SK-N-SH (cell line): Measurements from ENCODE around the gene TAOK3. TPM values are rescaled to one million over a fixed set of nuclear protein-coding genes. Genes with fewer than 3 reads are reported as not detected.

ENCODE experiments used
- CTCF ChIA-PET: fragments of 300-600, 350-600 bp; formaldehyde crosslinking; extraction: SDS; loops from one replicate; lab custom pipeline; 2021; lab: Yijun Ruan, JAX
- POLR2A ChIA-PET: fragments of 350-600 bp; sonication (Branson Sonifier 250); formaldehyde crosslinking; extraction: SDS; loops from one replicate; lab custom pipeline; 2020; ENCODE audit warnings: antibody characterized with exemption, inconsistent platforms; lab: Yijun Ruan, JAX
- DNase-seq: peaks from one replicate; pipeline ENCODE4 v3.0.0; 2012
- H2AFZ ChIP-seq: fragments of 200-600 bp; sonication (generic); 2 replicates; pipeline ENCODE4 v1.8.1; 2016; ENCODE audit warnings: antibody characterized with exemption, mild to moderate bottlenecking, low read depth
- H3F3A ChIP-seq: fragments of 200-600 bp; sonication (generic); replicated peaks from 2 replicates; pipeline ENCODE3; 2016; ENCODE audit warnings: antibody characterized with exemption, mild to moderate bottlenecking; ENCODE audit not compliant: insufficient read depth
- H3K27ac ChIP-seq, 2 experiments: fragments of 200-500 bp in 1 of 2; fragments of 200-600 bp in 1 of 2; sonication (Bioruptor generic) in 1 of 2; sonication (generic), shearing (Covaris generic) in 1 of 2; 2 replicates each; pipeline versions ENCODE4 v1.5.1 to v1.6.1; 2014 to 2016; ENCODE audit warnings: low read depth in 2 of 2, inconsistent platforms in 1 of 2, low read length in 1 of 2, mild to moderate bottlenecking in 1 of 2, mixed read lengths in 1 of 2
- H3K27me3 ChIP-seq: fragments of 200-600 bp; sonication (generic), shearing (Covaris generic); 2 replicates; pipeline ENCODE4 v1.6.1; 2016; ENCODE audit warnings: mixed run types; ENCODE audit not compliant: insufficient read depth
- H3K36me3 ChIP-seq, 2 experiments: fragments of 200-500 bp in 1 of 2; fragments of 200-600 bp in 1 of 2; sonication (Bioruptor generic) in 1 of 2; sonication (generic) in 1 of 2; replicated peaks in 1 of 2; 2 replicates each; pipeline versions ENCODE3 to v1.5.1; 2014 to 2016; ENCODE audit warnings: low read length in 1 of 2, mild to moderate bottlenecking in 1 of 2; ENCODE audit not compliant: insufficient read depth in 2 of 2, control insufficient read depth in 1 of 2
- H3K4me1 ChIP-seq, 2 experiments: fragments of 200-500 bp in 1 of 2; fragments of 200-600 bp in 1 of 2; sonication (Bioruptor generic) in 1 of 2; sonication (generic), shearing (Covaris generic) in 1 of 2; 2 replicates each; pipeline versions ENCODE4 v1.5.1 to v1.6.1; 2014 to 2016; ENCODE audit warnings: low read depth in 1 of 2, low read length in 1 of 2, mixed run types in 1 of 2; ENCODE audit not compliant: insufficient read depth in 2 of 2, control insufficient read depth in 1 of 2
- H3K4me2 ChIP-seq: fragments of 200-600 bp; sonication (generic), shearing (Covaris generic); 2 replicates; pipeline ENCODE4 v1.6.1; 2017; ENCODE audit warnings: mixed run types
- H3K4me3 ChIP-seq, 2 experiments: fragments of 200-500 bp in 1 of 2; fragments of 200-600 bp in 1 of 2; sonication (Bioruptor generic) in 1 of 2; sonication (generic), shearing (Covaris generic) in 1 of 2; 2 replicates each; pipeline versions ENCODE4 v1.5.1 to v1.8.1; 2014 to 2016; ENCODE audit warnings: low read depth in 2 of 2, inconsistent platforms in 1 of 2, low read length in 1 of 2, mild to moderate bottlenecking in 1 of 2, mixed read lengths in 1 of 2, moderate library complexity in 1 of 2
- H3K79me2 ChIP-seq: fragments of 200-600 bp; sonication (generic); 2 replicates; pipeline ENCODE4 v1.8.1; 2017; ENCODE audit warnings: mild to moderate bottlenecking; ENCODE audit not compliant: insufficient read depth
- H3K9ac ChIP-seq: fragments of 200-600 bp; sonication (generic); 2 replicates; pipeline ENCODE4 v1.6.1; 2017; ENCODE audit warnings: mixed run types
- H3K9me2 ChIP-seq: fragments of 200-600 bp; sonication (generic); 2 replicates; pipeline ENCODE4 v1.6.1; 2017; ENCODE audit warnings: mixed run types
- H3K9me3 ChIP-seq: fragments of 200-600 bp; sonication (generic); 2 replicates; pipeline ENCODE4 v1.6.1; 2017; ENCODE audit warnings: mixed run types, mild to moderate bottlenecking, moderate library complexity
- H4K20me1 ChIP-seq: fragments of 200-600 bp; sonication (generic); 2 replicates; pipeline ENCODE4 v1.6.1; 2017; ENCODE audit warnings: mild to moderate bottlenecking, mixed run types; ENCODE audit not compliant: insufficient read depth
- CHD2 ChIP-seq: fragments of 150-350 bp; IDR thresholded peaks from 2 replicates; pipeline ENCODE4 v1.6.1; 2018; ENCODE audit warnings: low read length; ENCODE audit not compliant: partially characterized antibody
- CTCF ChIP-seq: fragments of 200-600 bp; sonication (generic); IDR thresholded peaks from 2 replicates; pipeline ENCODE4 v1.6.1; 2017; ENCODE audit warnings: antibody characterized with exemption, mild to moderate bottlenecking, moderate library complexity
- EP300 ChIP-seq, 2 experiments: IDR thresholded peaks; 2 replicates each; pipeline versions ENCODE4 v1.4.0 to v1.6.1; 2012; ENCODE audit warnings: borderline replicate concordance in 1 of 2, low read depth in 1 of 2, low read length in 1 of 2
- EZH2phosphoT487 ChIP-seq: fragments of 200-600 bp; sonication (generic); IDR thresholded peaks from 2 replicates; pipeline ENCODE4 v1.6.1; 2017; ENCODE audit warnings: low read depth, mixed run types, mild to moderate bottlenecking, antibody characterized with exemption, moderate library complexity, borderline replicate concordance
- FOSL2 ChIP-seq: IDR thresholded peaks from 2 replicates; pipeline ENCODE4 v1.4.0; 2012; ENCODE audit warnings: low read depth, mild to moderate bottlenecking, moderate library complexity, borderline replicate concordance
- FOXM1 ChIP-seq: IDR thresholded peaks from 2 replicates; pipeline ENCODE4 v1.4.0; 2012; ENCODE audit warnings: low read depth, mild to moderate bottlenecking
- GATA2 ChIP-seq: sonication (generic); formaldehyde crosslinking; IDR thresholded peaks from 2 replicates; pipeline ENCODE4 v1.5.0; 2020; ENCODE audit warnings: mild to moderate bottlenecking, missing genetic modification reagents
- IRF3 ChIP-seq: fragments of 150-350 bp; IDR thresholded peaks from 2 replicates; pipeline ENCODE4 v1.6.1; 2016; ENCODE audit warnings: mild to moderate bottlenecking, low read depth, low read length
- JUND ChIP-seq: IDR thresholded peaks from 2 replicates; pipeline ENCODE4 v1.4.0; 2012
- MXI1 ChIP-seq: IDR thresholded peaks from 2 replicates; pipeline ENCODE4 v1.6.1; 2012; ENCODE audit warnings: mild to moderate bottlenecking, low read depth, low read length, improper control_type of control experiment
- NFIC ChIP-seq: IDR thresholded peaks from 2 replicates; pipeline ENCODE4 v1.4.0; 2012; ENCODE audit warnings: borderline replicate concordance
- NRF1 ChIP-seq: IDR thresholded peaks from 2 replicates; pipeline ENCODE4 v1.6.1; 2012; ENCODE audit warnings: low read depth, mild to moderate bottlenecking, low read length
- RAD21 ChIP-seq: IDR thresholded peaks from 2 replicates; pipeline ENCODE4 v1.6.1; 2012; ENCODE audit warnings: mild to moderate bottlenecking, low read length
- RFX5 ChIP-seq: IDR thresholded peaks from 2 replicates; pipeline ENCODE4 v1.6.1; 2012; ENCODE audit warnings: mild to moderate bottlenecking, improper control_type of control experiment, low read length
- SIN3A ChIP-seq: IDR thresholded peaks from 2 replicates; pipeline ENCODE4 v1.6.1; 2012; ENCODE audit warnings: low read depth, mild to moderate bottlenecking, low read length, moderate library complexity, borderline replicate concordance
- TEAD4 ChIP-seq: IDR thresholded peaks from 2 replicates; pipeline ENCODE4 v1.4.0; 2012; ENCODE audit warnings: mild to moderate bottlenecking, borderline replicate concordance; ENCODE audit not compliant: insufficient read depth
- WGBS: methylation state at CpG from one replicate; pipeline ENCODE4 v1.1.6; 2017; ENCODE audit warnings: low lambda C conversion rate; 5-methylcytosine and 5-hydroxymethylcytosine counted together
- polyA plus RNA-seq, 3 experiments: library from polyadenylated mRNA; depleted of rRNA; stranded (reverse); fragments of >200 nt; gene quantifications; 2 replicates each; pipeline ENCODE4 v1.2.3, GENCODE V29; 2012
- TF ChIP-seq, protein P1 (sequence below): IDR thresholded peaks from 2 replicates; pipeline ENCODE4 v1.4.0; 2012; ENCODE audit warnings: low read depth, borderline replicate concordance

Gene TAOK3
- polyA plus RNA-seq, 1 of the 3 experiments (the other 2 are of a cell fraction) = 18.1 TPM

GRCh38 chr12:118373616-118374015, 909 bp upstream of the TAOK3 start:
- peak overlapping the region; percentile 72 to 74 for H3K4me3 ChIP-seq
- TF ChIP-seq IRF3 (no peak), RAD21 (no peak), FOSL2 (no peak), NFIC (no peak), JUND (no peak), SIN3A (no peak), CHD2 (no peak), FOXM1 (no peak), GATA2 (CRISPR knock-in tag) (no peak)
- TF ChIP-seq, all 33 proteins: peak for 0
- Histone ChIP-seq H3K79me2 (peaks cover 63% of the 10 kb centered on the region), H3K27ac (peak overlapping the region in 1 of 2 experiments; percentile 54; a peak in 3 of 4 replicates), H3K9me3 (no peaks in the 10 kb centered on the region), H3K4me2 (peak overlapping the region; percentile 75), H3K36me3 (peaks cover 0 to 3% of the 10 kb centered on the region in 2 experiments), H3K27me3 (no peaks in the 10 kb centered on the region), H3K4me1 (peaks cover 9 to 22% of the 10 kb centered on the region in 2 experiments; a peak in 3 of 4 replicates), H3F3A (peaks cover 8% of the 10 kb centered on the region), H2AFZ (0 out of 2 replicates have a peak overlapping the region, but pooled peaks have one; percentile 47), H3K9me2 (no peaks in the 10 kb centered on the region), H4K20me1 (peaks cover 8% of the 10 kb centered on the region), H3K9ac (peak overlapping the region; percentile 74)
- CTCF ChIA-PET = interaction anchor here (0.9 to 7.8 kb wide), 5 partner anchors 190 to 310 kb away, joined by 3 to 267 read pairs (median 3); no protein-coding TSS in a partner anchor
- POLR2A ChIA-PET = no interaction called here
- 73% methylated on average over 5 of the region's 5 CpGs for WGBS
- DNase-seq = no peak

DNA sequence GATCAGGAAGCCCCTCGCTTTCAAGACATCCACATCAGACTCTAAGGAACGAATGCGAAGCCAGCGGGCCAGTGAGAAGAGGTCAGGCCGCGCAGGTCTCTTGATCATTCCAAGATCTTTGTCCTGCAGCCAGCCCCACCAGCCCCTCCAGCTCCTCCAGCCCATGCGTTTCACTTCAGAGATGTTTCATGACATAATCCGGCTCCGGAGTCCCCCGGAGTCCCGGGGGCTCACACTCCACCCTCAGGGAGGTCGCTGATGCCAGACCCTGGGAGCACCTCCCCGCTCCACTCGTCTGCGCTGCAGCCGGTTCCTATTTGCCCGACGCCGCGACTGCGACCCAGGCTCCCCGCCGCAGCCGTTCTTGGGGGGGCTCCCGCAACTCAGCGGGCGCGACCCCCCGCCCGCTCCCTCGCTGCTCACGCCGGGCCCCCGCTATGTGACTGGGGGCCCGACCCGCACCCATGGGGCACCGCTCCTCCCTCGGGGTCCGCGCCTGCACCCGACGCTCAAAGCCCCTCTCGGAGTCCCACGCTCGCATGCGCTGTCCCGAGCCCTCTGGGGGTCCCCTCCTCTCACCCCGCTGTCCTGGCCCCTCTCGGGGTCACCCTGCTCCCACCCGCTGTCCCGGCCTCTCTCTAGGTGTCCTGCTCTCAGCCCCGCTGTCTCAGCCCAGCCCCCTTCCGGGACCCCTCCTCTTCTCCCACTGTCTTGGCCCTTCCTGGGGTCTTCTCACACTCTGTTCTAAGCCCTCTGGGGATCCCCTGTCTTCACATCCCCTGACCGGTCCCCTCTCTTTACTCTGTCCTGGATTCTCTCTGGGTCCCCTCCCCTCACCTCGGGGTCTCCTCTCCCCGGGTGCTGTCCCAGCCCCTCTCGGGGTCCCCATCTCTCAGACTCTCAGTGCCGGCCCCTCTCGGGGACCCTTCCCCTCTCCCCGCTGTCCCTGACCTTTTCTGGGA, 1.1 kb downstream of the TAOK3 start:
- peak; percentile 61 for DNase-seq
- Histone ChIP-seq H3F3A (peaks cover 5% of the 10 kb centered on the region), H3K4me1 (peaks cover 9 to 16% of the 10 kb centered on the region in 2 experiments; a peak in 3 of 4 replicates), H3K4me2 (peak overlapping the region; percentile 93), H4K20me1 (no peaks in the 10 kb centered on the region), H3K36me3 (no peaks in the 10 kb centered on the region), H3K79me2 (peaks cover 63% of the 10 kb centered on the region), H3K27ac (peak overlapping the region; percentile 17 to 71; a peak in 3 of 4 replicates), H3K4me3 (peak overlapping the region; percentile 59 to 91), H3K9me2 (no peaks in the 10 kb centered on the region), H2AFZ (peak overlapping the region; percentile 69), H3K27me3 (no peaks in the 10 kb centered on the region), H3K9ac (peak overlapping the region; percentile 79), H3K9me3 (no peaks in the 10 kb centered on the region)
- TF ChIP-seq CTCF (no peak), RFX5 (no peak), EP300 (IDR thresholded peaks at IDR 0.05; ENCODE audit: borderline replicate concordance in 1 of 2, low read depth in 1 of 2, low read length in 1 of 2) (no peak), JUND (no peak), NRF1 (no peak), MXI1 (no peak), EZH2phosphoT487 (no peak), TEAD4 (no peak)
- TF ChIP-seq, protein P1, sequence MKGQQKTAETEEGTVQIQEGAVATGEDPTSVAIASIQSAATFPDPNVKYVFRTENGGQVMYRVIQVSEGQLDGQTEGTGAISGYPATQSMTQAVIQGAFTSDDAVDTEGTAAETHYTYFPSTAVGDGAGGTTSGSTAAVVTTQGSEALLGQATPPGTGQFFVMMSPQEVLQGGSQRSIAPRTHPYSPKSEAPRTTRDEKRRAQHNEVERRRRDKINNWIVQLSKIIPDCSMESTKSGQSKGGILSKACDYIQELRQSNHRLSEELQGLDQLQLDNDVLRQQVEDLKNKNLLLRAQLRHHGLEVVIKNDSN = no peak
- ChIA-PET CTCF (interaction anchor here (1.2 to 1.6 kb wide), 3 partner anchors 189 to 209 kb away, joined by 3 to 7 read pairs (median 6); no protein-coding TSS in a partner anchor), POLR2A (interaction anchor here (0.8 kb wide), 1 partner anchor 184 kb away, joined by 3 read pairs; no protein-coding TSS in a partner anchor)
- 3% methylated on average over 24 of the region's 60 CpGs for WGBS
